T-helper 17 cell (primary cell): ENCODE results near the gene CR1. TPM values are rescaled to one million over a fixed set of nuclear protein-coding genes. Genes with fewer than 3 reads are reported as not detected.

ENCODE experiments used
- ATAC-seq: fragments of 150-1000 bp; cut with Tn5 transposase; 2 replicates; pipeline ENCODE4 v1.10.0; 2021; ENCODE audit warnings: mild to moderate bottlenecking, moderate library complexity
- DNase-seq, 3 donors: peaks; one replicate each; pipeline versions ENCODE4 v3.0.0 to v3.0.0-alpha.2; 2020 to 2021
- H3K9me3 ChIP-seq: one replicate; pipeline ENCODE4 v1.7.0; 2013; ENCODE audit warnings: low read length, mild to moderate bottlenecking; ENCODE audit not compliant: control insufficient read depth, poor library complexity, severe bottlenecking
- H3K27ac Mint-ChIP-seq: one replicate; pipeline ENCODE4 v1.8.0; 2022; ENCODE audit warnings: mild to moderate bottlenecking, moderate library complexity, mixed read lengths
- H3K27me3 Mint-ChIP-seq: one replicate; pipeline ENCODE4 v1.8.0; 2022; ENCODE audit warnings: mixed read lengths
- H3K36me3 Mint-ChIP-seq: one replicate; pipeline ENCODE4 v1.8.0; 2022; ENCODE audit warnings: low read depth, mixed read lengths
- H3K4me1 Mint-ChIP-seq: one replicate; pipeline ENCODE4 v1.8.0; 2022; ENCODE audit warnings: mild to moderate bottlenecking, mixed read lengths
- H3K4me3 Mint-ChIP-seq: one replicate; pipeline ENCODE4 v1.8.0; 2022; ENCODE audit warnings: mild to moderate bottlenecking, moderate library complexity, mixed read lengths
- total RNA-seq, 4 donors: library from RNA in 2 of 4; stranded (reverse) in 2 of 4; gene quantifications; one replicate each; pipeline ENCODE4 v1.2.3 and lab custom pipeline; 2022 to 2026

Gene CR1
- total RNA-seq (10 to 100 TPM; 27.6 to 28.3 TPM), total RNA-seq (lab: John Stamatoyannopoulos, UW) (1.5 to 25.0 reads per million in 2 donors)

GRCh38 chr1:207495801-207496792 is at the start of gene CR1:
TSS of gene CR1 (plus strand) at chr1:207496157. CDS start at chr1:207496268, 111 bp downstream.
- Mint-ChIP-seq H3K27me3 (peaks cover 22% of the 10 kb centered on the region), H3K27ac (peak within 1 kb of the TSS; percentile 48), H3K4me3 (peak within 1 kb of the TSS; percentile 85), H3K4me1 (peaks cover 11% of the 10 kb centered on the region), H3K36me3 (no peaks in the 10 kb centered on the region)
- peak in 1 of 3 donors; percentile 12 for DNase-seq
- H3K9me3 ChIP-seq: no peaks in the 10 kb centered on the region
- peak; percentile 75 for ATAC-seq

GRCh38 chr1:207453710-207454045 is 42.3 kb upstream of the CR1 start:
- DNase-seq (no peak), ATAC-seq (no peak)
- Mint-ChIP-seq H3K27ac (no peak overlapping the region), H3K4me3 (peak overlapping the region; percentile 80), H3K36me3 (peaks cover 5% of the 10 kb centered on the region), H3K4me1 (peaks cover 8% of the 10 kb centered on the region), H3K27me3 (peaks cover 38% of the 10 kb centered on the region)
- no peaks in the 10 kb centered on the region for H3K9me3 ChIP-seq

DNA sequence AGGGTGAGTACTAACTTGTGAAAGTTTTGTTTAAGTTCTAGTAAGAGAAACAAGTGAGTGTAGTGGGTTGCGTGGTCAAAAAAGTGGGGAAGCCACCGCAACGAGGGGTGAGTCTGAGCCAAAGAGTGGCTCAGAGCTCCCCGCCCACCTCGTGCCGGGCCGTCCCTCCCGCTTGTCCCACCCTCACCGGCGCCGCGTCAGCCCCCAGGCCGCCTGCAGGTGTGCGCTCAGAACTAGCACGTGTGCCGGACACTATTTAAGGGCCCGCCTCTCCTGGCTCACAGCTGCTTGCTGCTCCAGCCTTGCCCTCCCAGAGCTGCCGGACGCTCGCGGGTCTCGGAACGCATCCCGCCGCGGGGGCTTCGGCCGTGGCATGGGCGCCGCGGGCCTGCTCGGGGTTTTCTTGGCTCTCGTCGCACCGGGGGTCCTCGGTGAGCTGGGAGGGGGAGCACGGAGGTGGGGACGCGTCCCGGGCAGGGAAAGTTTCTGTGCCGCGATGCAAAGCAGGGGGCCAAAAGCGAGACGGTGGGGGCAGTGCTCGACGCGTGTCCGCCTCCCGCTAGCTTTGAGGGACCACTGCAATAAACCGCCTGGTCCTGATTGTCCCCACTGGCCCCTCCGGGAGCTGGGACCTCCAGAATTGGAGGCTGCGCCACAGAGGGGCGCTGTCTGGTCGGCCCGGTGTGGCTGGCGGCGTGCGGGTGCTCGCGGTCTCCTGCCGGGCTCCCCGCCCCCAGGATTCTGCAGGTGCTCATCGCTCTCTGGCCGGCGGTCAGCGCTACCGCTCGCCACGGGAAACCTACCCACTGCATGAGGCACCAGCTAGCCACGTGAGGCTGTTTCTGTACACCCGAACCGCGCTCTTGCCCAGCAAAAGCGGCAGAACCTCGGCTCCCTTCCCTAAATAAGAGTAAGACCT is 41.7 kb upstream of the CR1 start, which contains the start of gene CR2:
CR2 (plus strand) TSS at position 283 of the 919 bp plus-strand sequence; CDS start at position 374, 91 bp downstream.
- Mint-ChIP-seq H3K36me3 (peaks cover 5% of the 10 kb centered on the region), H3K27ac (no peak within 1 kb of the TSS)

GRCh38 chr1:207455183-207455754 is 40.7 kb upstream of the CR1 start:
- no peak overlapping the region for H3K27ac Mint-ChIP-seq

More for the DNA sequence above, 41.7 kb upstream of the CR1 start, which contains the start of gene CR2:
- peak within 1 kb of the TSS; percentile 80 for H3K4me3 Mint-ChIP-seq
- DNase-seq (peak; percentile 14 to 27 (median 23)), ATAC-seq (peak; percentile 74)
- no peaks in the 10 kb centered on the region for H3K9me3 ChIP-seq
- peaks cover 38% of the 10 kb centered on the region for H3K27me3 Mint-ChIP-seq
- H3K4me1 Mint-ChIP-seq: peaks cover 8% of the 10 kb centered on the region

GRCh38 chr1:207458414-207458813 is 37.5 kb upstream of the CR1 start:
- no peaks in the 10 kb centered on the region for H3K9me3 ChIP-seq
- Mint-ChIP-seq H3K4me3 (no peak overlapping the region), H3K27ac (no peak overlapping the region), H3K36me3 (peaks cover 2% of the 10 kb centered on the region), H3K4me1 (peaks cover 26% of the 10 kb centered on the region), H3K27me3 (peaks cover 11% of the 10 kb centered on the region)
- DNase-seq: no peak
- ATAC-seq: no peak

More at GRCh38 chr1:207455183-207455754, 40.7 kb upstream of the CR1 start:
- ATAC-seq (no peak), DNase-seq (no peak)
- Mint-ChIP-seq H3K4me3 (peak overlapping the region; percentile 80), H3K27me3 (peaks cover 29% of the 10 kb centered on the region), H3K36me3 (peaks cover 3% of the 10 kb centered on the region), H3K4me1 (peaks cover 12% of the 10 kb centered on the region)
- H3K9me3 ChIP-seq: no peaks in the 10 kb centered on the region

GRCh38 chr1:207459008-207459407 is 36.9 kb upstream of the CR1 start:
- H3K9me3 ChIP-seq: no peaks in the 10 kb centered on the region
- Mint-ChIP-seq H3K27me3 (peaks cover 11% of the 10 kb centered on the region), H3K4me3 (no peak overlapping the region), H3K4me1 (peaks cover 32% of the 10 kb centered on the region), H3K27ac (no peak overlapping the region), H3K36me3 (peaks cover 2% of the 10 kb centered on the region)
- no peak for DNase-seq
- peak; percentile 90 for ATAC-seq

DNA sequence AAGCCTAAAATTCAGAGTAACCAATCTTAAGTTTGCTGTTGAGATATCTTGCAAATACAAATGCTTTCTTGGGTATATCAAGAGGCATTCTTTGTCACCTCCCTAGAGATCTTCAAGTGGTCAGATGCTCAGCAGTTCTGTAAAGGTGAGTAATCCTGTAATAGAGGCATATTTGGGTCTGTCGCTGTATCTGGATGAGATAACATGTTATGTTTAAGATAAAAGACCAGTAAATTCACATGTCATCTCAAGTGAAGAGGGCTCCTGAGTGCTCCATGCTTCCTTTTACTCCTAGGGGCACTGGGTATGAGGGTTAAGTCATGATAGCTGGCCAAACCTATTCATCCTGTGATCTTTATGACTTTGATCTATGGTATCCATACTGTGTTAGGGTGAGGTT is 34.3 kb upstream of the CR1 start:
- H3K36me3 Mint-ChIP-seq: peaks cover 2% of the 10 kb centered on the region
- no peak for DNase-seq
- H3K27ac Mint-ChIP-seq: no peak overlapping the region
- peaks cover 28% of the 10 kb centered on the region for H3K4me1 Mint-ChIP-seq
- H3K9me3 ChIP-seq: no peaks in the 10 kb centered on the region
- H3K27me3 Mint-ChIP-seq: peaks cover 10% of the 10 kb centered on the region
- ATAC-seq: no peak
- no peak overlapping the region for H3K4me3 Mint-ChIP-seq

DNA sequence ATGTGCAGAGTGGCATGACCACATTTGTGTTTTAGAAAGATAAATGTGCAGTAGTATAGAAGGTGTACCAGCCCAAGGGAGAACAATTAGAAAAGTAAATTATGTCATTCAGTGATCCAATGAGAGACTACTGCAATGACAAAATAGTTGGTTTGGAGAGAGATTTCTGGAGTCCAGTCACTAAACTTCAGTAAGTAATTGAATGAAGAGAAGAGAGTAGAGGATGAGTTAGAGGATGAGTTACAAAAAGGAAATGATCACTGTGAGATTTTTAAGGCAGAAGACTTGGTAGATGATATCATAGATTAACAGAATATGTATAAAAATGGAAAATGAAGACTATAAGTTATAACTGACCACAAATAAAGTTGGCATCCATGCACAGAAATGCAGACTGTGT is 33.4 kb upstream of the CR1 start:
- Mint-ChIP-seq H3K27ac (no peak overlapping the region), H3K4me1 (peaks cover 28% of the 10 kb centered on the region), H3K36me3 (peaks cover 2% of the 10 kb centered on the region), H3K27me3 (peaks cover 13% of the 10 kb centered on the region), H3K4me3 (no peak overlapping the region)
- H3K9me3 ChIP-seq: no peaks in the 10 kb centered on the region
- no peak for DNase-seq
- no peak for ATAC-seq

DNA sequence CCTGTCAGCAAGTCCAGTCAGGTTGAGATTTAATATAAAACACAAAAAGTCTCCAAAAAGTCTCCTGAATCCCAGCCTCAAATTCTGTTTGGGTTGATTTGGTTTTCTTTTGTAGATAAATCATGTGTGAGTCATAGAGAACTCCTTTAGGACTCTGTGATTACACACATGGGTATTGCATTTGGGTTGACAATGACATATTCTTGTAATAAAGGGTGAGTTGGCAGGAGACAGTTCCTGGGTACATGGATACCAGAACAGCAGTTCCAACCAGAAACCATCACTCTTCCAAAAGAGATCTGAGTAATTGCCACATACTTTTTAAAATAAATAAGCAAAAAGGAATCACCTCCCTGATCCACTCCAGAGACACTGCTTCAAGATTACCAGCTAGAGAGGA is 32.9 kb upstream of the CR1 start:
- no peak for DNase-seq
- H3K36me3 Mint-ChIP-seq: peaks cover 2% of the 10 kb centered on the region
- H3K27me3 Mint-ChIP-seq: peaks cover 13% of the 10 kb centered on the region
- no peak overlapping the region for H3K4me3 Mint-ChIP-seq
- H3K9me3 ChIP-seq: no peaks in the 10 kb centered on the region
- no peak for ATAC-seq
- H3K27ac Mint-ChIP-seq: no peak overlapping the region
- H3K4me1 Mint-ChIP-seq: peaks cover 28% of the 10 kb centered on the region

- H3K27me3 Mint-ChIP-seq: peaks cover 16% of the 10 kb centered on the region
- no peaks in the 10 kb centered on the region for H3K9me3 ChIP-seq
- DNase-seq (no peak), ATAC-seq (peak; percentile 32)
- H3K4me1 Mint-ChIP-seq: peaks cover 28% of the 10 kb centered on the region
- peaks cover 2% of the 10 kb centered on the region for H3K36me3 Mint-ChIP-seq
- no peak overlapping the region for H3K27ac Mint-ChIP-seq
- H3K4me3 Mint-ChIP-seq: no peak overlapping the region
Observed at GRCh38 chr1:207463571-207463970, 32.4 kb upstream of the CR1 start.

DNA sequence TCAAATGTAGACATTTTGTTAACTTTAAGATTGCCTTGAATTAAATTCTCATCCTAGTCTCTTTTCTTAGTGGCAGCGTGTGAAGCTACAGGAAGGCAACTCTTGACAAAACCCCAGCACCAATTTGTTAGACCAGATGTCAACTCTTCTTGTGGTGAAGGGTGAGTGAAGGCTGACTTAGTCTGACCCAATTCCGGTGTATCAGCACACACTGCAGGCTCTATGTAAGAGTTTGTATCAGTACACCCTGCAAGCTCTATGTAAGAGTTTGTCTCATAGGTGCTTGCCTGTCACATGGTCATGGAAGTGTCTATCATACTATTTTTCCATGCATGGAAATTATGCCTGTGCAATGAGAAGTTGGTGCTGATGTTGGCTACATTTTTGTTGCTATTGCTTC is 25.0 kb upstream of the CR1 start:
- ATAC-seq (peak; percentile 99), DNase-seq (no peak)
- peaks cover 6% of the 10 kb centered on the region for H3K4me1 Mint-ChIP-seq
- H3K27ac Mint-ChIP-seq: peak overlapping the region; percentile 53
- H3K36me3 Mint-ChIP-seq: no peaks in the 10 kb centered on the region
- H3K27me3 Mint-ChIP-seq: peaks cover 14% of the 10 kb centered on the region
- H3K9me3 ChIP-seq: no peaks in the 10 kb centered on the region
- no peak overlapping the region for H3K4me3 Mint-ChIP-seq

DNA sequence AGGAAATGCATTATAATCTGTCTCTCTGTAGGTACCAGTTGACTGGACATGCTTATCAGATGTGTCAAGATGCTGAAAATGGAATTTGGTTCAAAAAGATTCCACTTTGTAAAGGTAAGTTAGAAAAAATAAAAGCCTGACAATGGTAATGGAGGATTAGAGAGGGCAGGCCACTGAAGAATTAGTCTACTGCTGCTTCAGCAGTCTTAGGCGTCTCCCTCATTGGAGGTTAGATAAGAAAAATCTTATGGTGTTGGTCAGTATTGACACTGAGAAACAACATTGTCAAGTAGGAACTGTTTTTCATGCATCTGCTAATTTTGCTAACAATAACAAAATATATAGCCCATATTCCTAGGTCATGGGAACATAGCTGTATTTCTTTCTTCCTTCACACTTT is 21.7 kb upstream of the CR1 start:
- H3K36me3 Mint-ChIP-seq: no peaks in the 10 kb centered on the region
- peaks cover 6% of the 10 kb centered on the region for H3K4me1 Mint-ChIP-seq
- peaks cover 4% of the 10 kb centered on the region for H3K27me3 Mint-ChIP-seq
- no peak overlapping the region for H3K27ac Mint-ChIP-seq
- H3K9me3 ChIP-seq: no peaks in the 10 kb centered on the region
- DNase-seq (no peak), ATAC-seq (no peak)
- no peak overlapping the region for H3K4me3 Mint-ChIP-seq
